ENCODE data around the gene PDLIM7.
"Not testable (repeated sequence)": the region's sequence is repeated elsewhere in the genome, so short reads cannot be mapped to it uniquely, and the experiment has no call there.

PDLIM7 gene

DNA sequence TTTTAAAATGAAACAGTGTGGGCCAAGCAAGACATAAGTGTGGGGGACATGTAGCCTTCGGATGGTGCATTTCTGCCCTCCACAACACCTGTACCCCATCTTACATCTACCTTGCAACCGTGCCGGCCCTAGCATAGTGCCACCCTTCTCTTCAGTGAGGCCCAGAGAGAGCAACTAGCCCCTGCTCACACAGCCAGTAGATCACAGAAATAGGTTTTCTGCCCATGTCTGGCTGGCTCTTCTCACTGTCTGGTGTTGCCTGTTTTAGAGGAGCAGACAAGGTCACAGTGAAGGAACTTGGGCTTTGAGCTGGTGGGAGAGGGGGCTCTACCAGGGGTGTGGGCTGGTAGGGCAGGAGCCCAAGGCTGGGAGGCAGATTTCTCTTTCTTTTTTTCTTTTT is 11.1 kb downstream of the PDLIM7 start:
- in situ Hi-C loops (cut with MboI; ENCODE audit: low sequenced_read_pairs): no loop called here
- no peak for DNase-seq (ENCODE audit: low spot score in 2 of 2)
- H3K4me3 ChIP-seq: no peak overlapping the region
- H3K4me1 ChIP-seq: no peaks in the 10 kb centered on the region
- H3K9me3 ChIP-seq: no peaks in the 10 kb centered on the region
- H3K36me3 ChIP-seq (replicated peaks): peaks cover 56% of the 10 kb centered on the region
- H3K27me3 ChIP-seq (ENCODE audit: low read depth): no peaks in the 10 kb centered on the region

DNA sequence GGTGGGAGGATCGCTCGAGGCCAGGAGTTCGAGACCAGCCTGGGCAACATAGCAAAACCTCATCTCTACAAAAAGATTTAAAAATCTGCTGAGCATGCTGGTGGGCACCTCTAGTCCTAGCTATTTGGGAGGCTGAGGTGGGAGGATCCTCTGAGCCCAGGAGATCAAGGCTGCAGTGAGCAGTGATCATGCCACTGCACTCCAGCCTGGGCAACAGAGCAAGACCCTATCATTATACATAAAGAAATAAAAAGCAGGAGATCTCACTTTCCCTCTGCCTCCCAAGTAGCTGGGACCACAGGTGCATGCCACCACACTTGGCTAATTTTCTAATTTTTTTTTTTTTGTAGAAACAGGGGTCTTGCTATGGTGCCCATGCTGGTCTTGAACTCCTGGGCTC is 11.7 kb downstream of the PDLIM7 start:
- H3K36me3 ChIP-seq (replicated peaks): peaks cover 51% of the 10 kb centered on the region

DNA sequence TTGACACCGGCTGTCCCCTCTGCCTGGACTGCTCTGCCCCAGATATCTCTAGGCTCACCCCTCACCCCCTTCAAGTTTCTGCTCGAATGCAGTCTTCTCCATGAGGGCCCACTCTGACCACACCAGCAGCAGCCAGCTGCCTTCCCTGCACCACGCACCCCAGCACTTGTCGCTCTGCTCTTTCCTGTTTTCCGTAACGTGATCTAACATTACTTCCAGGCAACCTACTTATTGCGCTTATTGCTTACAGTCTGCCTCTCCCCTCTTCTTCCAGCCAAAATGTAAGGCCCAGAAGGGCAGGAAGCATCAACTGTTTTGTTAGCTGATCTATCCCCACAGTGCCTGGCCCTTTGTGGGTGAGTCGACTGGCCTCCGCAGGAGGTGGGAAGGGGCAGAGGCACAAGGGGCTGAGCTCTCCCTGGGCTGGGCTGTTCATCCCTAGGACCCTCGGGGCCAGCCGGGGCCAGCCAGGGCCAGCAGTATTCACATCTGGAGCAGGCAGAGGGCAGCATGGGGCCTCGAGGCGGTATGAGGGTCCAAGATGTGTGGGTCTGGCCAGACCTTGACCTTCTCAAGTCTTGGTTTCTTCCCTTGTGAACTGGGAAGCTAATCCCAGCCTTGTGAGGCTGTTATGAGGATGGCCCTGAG is 12.4 kb downstream of the PDLIM7 start:
- H3K4me3 ChIP-seq: no peak overlapping the region
- no peaks in the 10 kb centered on the region for H3K9me3 ChIP-seq
- no peaks in the 10 kb centered on the region for H3K4me1 ChIP-seq
- peaks cover 43% of the 10 kb centered on the region for H3K36me3 ChIP-seq (replicated peaks)
- no peaks in the 10 kb centered on the region for H3K27me3 ChIP-seq (ENCODE audit: low read depth)
- no peak for DNase-seq (ENCODE audit: low spot score in 2 of 2)
- in situ Hi-C loops (cut with MboI; ENCODE audit: low sequenced_read_pairs): no loop called here

More for the DNA sequence above, 11.7 kb downstream of the PDLIM7 start:
- H3K4me1 ChIP-seq; H3K27me3 ChIP-seq (ENCODE audit: low read depth); DNase-seq (ENCODE audit: low spot score in 2 of 2); H3K9me3 ChIP-seq; H3K4me3 ChIP-seq; in situ Hi-C loops (cut with MboI; ENCODE audit: low sequenced_read_pairs): not testable (repeated sequence)

DNA sequence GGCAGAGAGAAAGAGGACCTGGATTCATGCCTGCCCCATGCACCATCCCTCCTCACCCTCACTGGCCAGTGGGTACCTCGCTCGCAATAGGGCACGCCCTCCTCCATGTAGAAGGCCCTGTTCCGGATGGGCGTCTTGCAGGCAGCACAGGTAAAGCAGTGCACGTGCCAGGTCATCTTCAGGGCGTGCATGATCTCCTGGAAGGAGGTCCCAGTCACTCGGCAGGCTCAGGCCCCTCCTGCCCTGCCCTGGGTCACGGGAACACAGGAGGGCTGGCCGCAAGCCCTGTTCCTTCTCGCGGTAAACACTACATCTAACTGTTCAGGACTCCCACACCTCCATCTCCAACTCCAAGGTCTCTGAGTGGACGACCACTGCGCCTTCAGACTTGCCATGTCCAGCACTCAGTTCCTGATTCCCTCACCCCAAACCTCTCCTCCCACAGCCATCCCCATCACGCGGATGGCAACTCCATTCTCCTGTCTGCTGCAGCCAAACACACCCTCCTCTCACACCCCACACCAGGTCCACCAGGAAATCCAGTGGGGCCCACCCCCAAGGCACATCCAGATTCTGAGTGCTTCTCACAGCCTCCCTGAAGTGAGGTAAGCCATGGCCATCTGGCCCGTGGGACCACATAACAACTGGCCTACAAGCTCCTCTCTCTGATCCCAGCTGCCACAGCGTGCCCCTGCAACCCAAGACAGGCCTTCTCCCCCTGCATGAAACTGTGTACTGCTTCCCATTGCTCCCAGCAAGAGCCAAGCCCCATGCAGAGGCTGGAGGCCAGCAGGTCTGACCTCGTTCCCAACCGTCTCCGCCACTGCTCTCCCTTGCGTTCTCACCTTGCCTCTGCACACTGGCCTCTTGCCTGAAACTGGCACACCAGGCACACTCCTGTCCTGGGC is 13.2 kb downstream of the PDLIM7 start:
- Histone ChIP-seq H3K9me3 (no peaks in the 10 kb centered on the region), H3K4me3 (no peak overlapping the region), H3K4me1 (no peaks in the 10 kb centered on the region), H3K27me3 (ENCODE audit: low read depth) (no peaks in the 10 kb centered on the region), H3K36me3 (replicated peaks) (peaks cover 37% of the 10 kb centered on the region)
- DNase-seq (ENCODE audit: low spot score in 2 of 2): no peak
- in situ Hi-C loops (cut with MboI; ENCODE audit: low sequenced_read_pairs): no loop called here

DNA sequence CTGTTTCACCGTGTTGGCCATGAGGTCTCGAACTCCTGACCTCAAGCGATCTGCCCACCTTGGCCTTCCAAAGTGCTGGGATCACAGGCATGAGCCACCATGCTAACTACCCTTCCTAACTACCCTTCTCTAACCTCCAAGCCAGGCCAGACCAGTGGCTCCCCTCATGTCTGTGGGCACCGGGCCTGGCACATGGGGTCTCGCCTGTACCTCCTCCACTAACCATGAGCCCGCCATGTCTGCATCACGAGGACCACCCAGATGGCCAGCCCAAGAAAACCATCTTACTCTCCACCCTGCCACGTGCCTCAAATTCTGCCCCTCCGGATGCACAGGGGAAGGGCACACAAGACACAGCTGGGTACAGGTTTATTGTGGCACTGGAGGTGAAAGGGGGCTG is 14.4 kb downstream of the PDLIM7 start:
- Histone ChIP-seq H3K9me3 (no peaks in the 10 kb centered on the region), H3K27me3 (ENCODE audit: low read depth) (no peaks in the 10 kb centered on the region), H3K4me1 (no peaks in the 10 kb centered on the region), H3K4me3 (no peak overlapping the region), H3K36me3 (replicated peaks) (peaks cover 28% of the 10 kb centered on the region)
- DNase-seq (ENCODE audit: low spot score in 2 of 2): no peak
- in situ Hi-C loops (cut with MboI; ENCODE audit: low sequenced_read_pairs): no loop called here

DNA sequence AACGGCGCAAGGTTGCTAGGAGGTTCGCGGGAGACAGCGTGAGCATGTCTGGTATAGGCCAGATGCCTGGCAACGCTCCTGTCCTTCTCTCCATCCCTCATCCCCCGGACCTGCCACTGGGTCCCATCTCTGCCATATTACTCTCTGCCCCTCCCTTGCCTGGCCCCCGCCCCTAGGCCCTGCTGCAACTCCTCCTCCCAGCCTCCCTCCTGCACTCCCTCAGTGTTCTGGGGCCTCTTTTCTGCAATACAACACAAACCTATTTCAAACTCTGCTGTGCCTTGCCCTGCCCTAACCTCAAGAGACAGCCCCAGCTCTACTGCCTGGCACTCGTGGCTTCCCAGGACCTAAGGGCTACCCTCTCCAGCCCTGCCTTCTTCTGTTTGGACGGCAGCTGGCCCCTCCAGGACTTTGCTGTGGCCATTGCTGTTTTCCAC is 15.0 kb downstream of the PDLIM7 start:
- DNase-seq (ENCODE audit: low spot score in 2 of 2): no peak
- in situ Hi-C loops (cut with MboI; ENCODE audit: low sequenced_read_pairs): no loop called here
- peaks cover 22% of the 10 kb centered on the region for H3K36me3 ChIP-seq (replicated peaks)

DNA sequence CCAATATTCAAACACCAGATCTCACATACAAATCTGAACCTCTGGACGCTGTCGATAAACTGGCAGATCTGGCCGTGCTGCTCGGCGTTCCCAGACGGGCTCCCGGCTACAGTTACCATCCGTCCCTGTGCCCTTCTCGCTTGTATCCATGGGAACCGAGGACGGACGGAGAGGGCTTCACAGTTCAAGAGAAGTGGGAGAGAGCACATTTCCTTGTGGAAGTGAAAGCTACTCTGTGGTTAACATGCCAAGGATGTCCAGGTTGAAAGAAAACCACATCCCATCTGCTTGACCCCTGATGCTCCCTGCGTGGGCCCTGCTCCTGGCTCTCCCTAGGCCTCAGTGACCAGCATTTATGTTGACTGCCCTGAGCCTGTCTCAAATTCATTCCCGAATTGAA is 17.6 kb downstream of the PDLIM7 start:
- Histone ChIP-seq H3K9me3 (no peaks in the 10 kb centered on the region), H3K4me3 (no peak overlapping the region), H3K36me3 (replicated peaks) (peaks cover 11% of the 10 kb centered on the region), H3K27me3 (ENCODE audit: low read depth) (no peaks in the 10 kb centered on the region), H3K4me1 (no peaks in the 10 kb centered on the region)
- DNase-seq (ENCODE audit: low spot score in 2 of 2): no peak
- in situ Hi-C loops (cut with MboI; ENCODE audit: low sequenced_read_pairs): no loop called here

More for the DNA sequence above, 15.0 kb downstream of the PDLIM7 start:
- H3K27me3 ChIP-seq (ENCODE audit: low read depth): no peaks in the 10 kb centered on the region
- H3K4me1 ChIP-seq: no peaks in the 10 kb centered on the region
- no peak overlapping the region for H3K4me3 ChIP-seq
- no peaks in the 10 kb centered on the region for H3K9me3 ChIP-seq

DNA sequence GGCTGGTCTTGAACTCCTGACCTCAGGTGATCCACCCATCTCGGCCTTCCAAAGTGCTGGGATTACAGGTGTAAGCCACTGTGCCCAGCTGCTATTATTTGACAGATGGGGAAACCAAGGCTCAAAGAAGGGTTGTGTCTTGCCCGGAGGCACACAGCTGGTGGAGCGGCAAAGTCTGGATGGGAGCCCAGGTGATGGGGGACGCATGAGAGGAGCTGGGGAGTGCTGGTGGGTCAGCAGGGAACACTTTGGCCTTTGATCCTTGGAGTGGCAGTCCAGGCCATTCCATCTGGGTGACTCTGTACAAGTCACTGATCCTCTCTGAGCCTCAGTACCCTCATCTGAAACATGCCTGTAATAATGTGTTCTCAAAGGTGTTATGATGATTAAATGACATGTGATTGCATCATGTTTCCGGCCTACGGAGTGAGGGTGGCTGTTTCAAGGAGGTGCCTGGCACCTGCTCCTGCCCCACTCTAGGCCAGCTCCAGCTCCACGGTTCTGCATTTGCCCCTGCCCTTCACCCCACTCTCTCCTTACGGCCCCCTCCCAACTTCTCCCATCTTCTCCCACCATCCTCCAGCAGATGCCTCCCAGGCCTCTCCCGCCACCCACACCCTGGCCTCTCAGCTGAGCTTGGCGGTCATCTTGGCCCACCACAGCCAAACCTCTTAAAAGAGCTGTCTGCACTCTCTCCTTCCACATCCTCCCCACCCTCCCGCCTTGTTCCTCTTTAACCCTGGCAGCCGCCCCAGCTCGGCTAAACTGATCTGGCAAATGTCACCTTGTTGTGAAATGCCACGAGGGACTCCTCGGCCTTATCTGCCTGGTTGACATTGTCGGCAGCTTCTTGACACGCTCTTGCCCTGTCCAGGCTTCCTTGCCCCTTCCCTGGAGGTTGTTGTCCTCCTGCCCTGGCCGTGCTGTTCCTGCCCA is 18.4 kb downstream of the PDLIM7 start:
- in situ Hi-C loops (cut with MboI; ENCODE audit: low sequenced_read_pairs): no loop called here
- H3K4me1 ChIP-seq: peaks cover 2% of the 10 kb centered on the region; the same call in 1 of the 2 replicates
- H3K9me3 ChIP-seq: no peaks in the 10 kb centered on the region
- no peak for DNase-seq (ENCODE audit: low spot score in 2 of 2)
- H3K27me3 ChIP-seq (ENCODE audit: low read depth): no peaks in the 10 kb centered on the region
- H3K36me3 ChIP-seq (replicated peaks): peaks cover 11% of the 10 kb centered on the region
- no peak overlapping the region for H3K4me3 ChIP-seq

DNA sequence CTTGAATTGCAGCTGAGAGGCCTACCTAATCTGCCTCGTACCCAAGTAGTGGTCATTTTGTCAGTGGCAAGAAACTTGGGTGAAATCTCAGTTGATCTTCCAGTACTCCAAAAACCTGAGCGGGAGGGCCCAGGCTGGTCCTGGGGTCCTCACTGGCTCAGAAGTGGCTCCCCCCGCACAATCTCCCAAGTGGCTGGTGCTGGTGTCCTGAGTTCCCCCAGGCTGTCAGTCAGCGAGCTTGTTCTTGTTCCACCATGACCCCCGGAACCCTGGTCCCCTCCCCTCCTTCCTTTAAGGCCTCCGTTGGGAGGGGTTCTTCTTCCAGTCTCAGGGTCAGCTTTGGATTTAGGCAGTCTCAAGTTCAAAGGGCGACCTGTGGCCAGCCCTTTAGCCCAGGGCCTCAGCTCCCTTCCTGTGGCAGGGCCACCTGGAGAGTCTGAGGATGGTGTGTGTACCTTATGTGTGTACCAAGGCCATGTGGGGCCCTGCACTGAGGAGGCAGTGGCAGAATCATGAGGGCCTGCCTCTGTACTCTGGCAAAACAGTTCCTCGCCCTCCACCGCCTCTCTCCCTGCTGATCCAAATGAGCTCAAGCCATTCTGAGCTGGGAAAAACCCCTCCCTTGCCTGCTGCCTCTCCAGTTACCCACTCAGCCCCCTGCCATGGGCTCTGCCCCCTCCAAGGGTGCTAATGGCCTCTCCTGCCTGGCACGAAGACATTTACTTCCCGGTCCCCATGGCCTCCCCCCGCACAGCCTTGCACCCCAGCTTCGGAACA is 19.5 kb downstream of the PDLIM7 start:
- H3K4me1 ChIP-seq: peaks cover 3% of the 10 kb centered on the region; the same call in 1 of the 2 replicates
- no peak for DNase-seq (ENCODE audit: low spot score in 2 of 2)
- in situ Hi-C loops (cut with MboI; ENCODE audit: low sequenced_read_pairs): no loop called here

DNA sequence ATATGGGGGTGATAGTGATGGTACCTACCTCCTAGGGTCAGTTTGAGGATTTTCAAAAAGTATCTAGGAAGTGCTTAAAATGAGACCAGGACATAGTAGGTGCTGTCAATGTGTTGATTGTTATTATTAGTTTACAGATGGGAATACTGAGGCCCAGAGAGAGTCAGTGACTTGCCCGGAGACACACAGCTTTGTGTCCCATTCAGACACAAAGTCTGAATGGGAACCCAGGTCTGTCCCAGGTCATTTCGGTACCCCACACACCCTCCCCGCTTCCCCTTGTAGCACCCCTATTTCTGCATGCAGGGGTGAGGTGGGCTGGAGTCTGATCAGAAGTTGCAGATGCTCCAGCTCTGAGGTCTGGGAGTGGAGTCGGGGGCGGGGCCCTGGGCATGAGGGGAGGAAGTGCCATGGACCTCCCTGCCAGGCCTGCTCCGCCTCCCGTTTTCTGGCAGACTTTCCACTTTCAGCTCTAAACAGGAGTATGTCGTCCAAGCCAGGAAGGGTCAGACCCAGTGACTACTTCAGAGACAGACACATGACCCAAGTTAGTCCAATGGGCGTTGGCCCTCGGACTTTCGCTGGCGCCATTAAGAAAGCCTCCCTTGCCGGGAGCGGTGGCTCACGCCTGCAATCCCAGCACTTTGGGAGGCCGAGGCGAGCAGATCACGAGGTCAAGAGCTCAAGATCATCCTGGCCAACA is 20.7 kb downstream of the PDLIM7 start:
- in situ Hi-C loops (cut with MboI; ENCODE audit: low sequenced_read_pairs): no loop called here
- no peak overlapping the region for H3K4me3 ChIP-seq
- no peaks in the 10 kb centered on the region for H3K27me3 ChIP-seq (ENCODE audit: low read depth)
- peaks cover 3% of the 10 kb centered on the region for H3K36me3 ChIP-seq (replicated peaks)
- DNase-seq (ENCODE audit: low spot score in 2 of 2): no peak
- no peaks in the 10 kb centered on the region for H3K9me3 ChIP-seq
- peaks cover 3% of the 10 kb centered on the region; the same call in 1 of the 2 replicates for H3K4me1 ChIP-seq

More for the DNA sequence above, 19.5 kb downstream of the PDLIM7 start:
- peaks cover 3% of the 10 kb centered on the region for H3K36me3 ChIP-seq (replicated peaks)
- no peaks in the 10 kb centered on the region for H3K27me3 ChIP-seq (ENCODE audit: low read depth)
- H3K4me3 ChIP-seq: no peak overlapping the region
- no peaks in the 10 kb centered on the region for H3K9me3 ChIP-seq

DNA sequence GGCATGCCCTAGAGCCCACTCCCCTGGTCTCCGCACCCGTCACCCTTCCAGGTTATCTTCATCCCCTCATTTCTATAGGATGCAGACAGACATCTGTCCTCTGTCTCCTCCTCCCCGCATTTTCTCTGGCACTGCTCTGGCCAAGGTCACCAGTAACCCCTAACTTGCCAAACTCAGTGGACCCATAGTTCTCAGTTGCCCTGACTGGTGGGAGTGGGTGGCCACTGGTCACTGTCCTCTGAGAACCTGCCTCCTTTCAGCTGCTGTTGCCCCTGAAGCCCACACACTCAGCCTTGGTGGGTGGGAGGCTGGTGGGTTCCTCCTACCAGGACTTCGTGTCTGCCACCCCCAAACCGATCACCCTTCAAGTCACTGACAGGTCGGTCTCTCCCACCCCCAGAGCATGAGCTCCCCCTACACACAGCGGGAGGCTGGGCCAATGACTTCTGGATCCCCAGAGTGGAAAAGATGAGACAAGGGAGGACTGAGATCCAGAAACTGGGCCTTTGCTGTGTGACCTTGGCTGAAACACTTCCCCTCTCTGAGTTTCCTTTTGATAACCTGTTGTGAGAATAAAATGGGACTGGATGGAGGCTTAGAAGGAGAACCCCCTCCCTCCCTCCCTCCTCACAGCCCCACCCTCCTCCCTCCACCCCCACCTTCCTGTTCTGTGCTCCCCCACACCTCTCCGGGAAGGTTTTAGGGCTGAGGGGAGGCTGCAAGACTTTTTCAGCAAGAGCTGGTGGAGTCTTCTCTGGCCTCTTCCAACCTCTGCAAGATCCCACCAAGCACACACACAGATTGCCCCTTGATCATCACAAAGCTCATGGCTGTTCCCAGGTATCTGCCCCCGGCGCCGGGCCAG is 21.6 kb downstream of the PDLIM7 start:
- in situ Hi-C loops (cut with MboI; ENCODE audit: low sequenced_read_pairs): no loop called here
- H3K9me3 ChIP-seq: no peaks in the 10 kb centered on the region
- H3K4me1 ChIP-seq: peaks cover 3% of the 10 kb centered on the region; the same call in 1 of the 2 replicates
- peaks cover 9% of the 10 kb centered on the region for H3K36me3 ChIP-seq (replicated peaks)
- no peak for DNase-seq (ENCODE audit: low spot score in 2 of 2)
- H3K4me3 ChIP-seq: no peak overlapping the region
- H3K27me3 ChIP-seq (ENCODE audit: low read depth): no peaks in the 10 kb centered on the region
